ENCODE measurements around the gene ARID4B.
A peak's percentile ranks its signal among the peaks of the same experiment; 100 is the strongest.
"Not testable (repeated sequence)": the region's sequence is repeated elsewhere in the genome, so short reads cannot be mapped to it uniquely, and the experiment has no call there.

Gene ARID4B

GRCh38 chr1:235206533-235207208 is 121.3 kb downstream of the ARID4B start:
- no peaks in the 10 kb centered on the region for H3K27me3 Mint-ChIP-seq
- H3K4me1 Mint-ChIP-seq: peaks cover 22% of the 10 kb centered on the region
- ATAC-seq (peak; percentile 99), DNase-seq (peak in 1 of 2 donors; percentile 12)
- no peaks in the 10 kb centered on the region for H3K9me3 Mint-ChIP-seq
- H3K27ac Mint-ChIP-seq: peak overlapping the region; percentile 42 to 74
- H3K4me3 Mint-ChIP-seq: peak overlapping the region; percentile 13 to 34

GRCh38 chr1:235205687-235206086 is 122.3 kb downstream of the ARID4B start:
- DNase-seq (no peak), ATAC-seq (no peak)
- no peaks in the 10 kb centered on the region for H3K27me3 Mint-ChIP-seq
- H3K4me1 Mint-ChIP-seq: peaks cover 16% of the 10 kb centered on the region
- H3K9me3 Mint-ChIP-seq: no peaks in the 10 kb centered on the region
- H3K27ac Mint-ChIP-seq: no peak overlapping the region
- no peak overlapping the region for H3K4me3 Mint-ChIP-seq

GRCh38 chr1:235203428-235203827 is 124.6 kb downstream of the ARID4B start:
- Mint-ChIP-seq H3K9me3 (no peaks in the 10 kb centered on the region), H3K27ac (no peak overlapping the region)

GRCh38 chr1:235202447-235202846 is 125.5 kb downstream of the ARID4B start:
- H3K9me3 Mint-ChIP-seq, ATAC-seq, H3K4me3 Mint-ChIP-seq, H3K27ac Mint-ChIP-seq, H3K27me3 Mint-ChIP-seq, DNase-seq: not testable (repeated sequence)
- peaks cover 20% of the 10 kb centered on the region for H3K4me1 Mint-ChIP-seq

More at GRCh38 chr1:235203428-235203827, 124.6 kb downstream of the ARID4B start:
- Mint-ChIP-seq H3K4me1 (peaks cover 22% of the 10 kb centered on the region), H3K27me3 (no peaks in the 10 kb centered on the region), H3K4me3 (no peak overlapping the region)
- DNase-seq (no peak), ATAC-seq (no peak)

- H3K4me1 Mint-ChIP-seq: peaks cover 5% of the 10 kb centered on the region
- DNase-seq (no peak), ATAC-seq (no peak)
- no peak overlapping the region for H3K4me3 Mint-ChIP-seq
- no peak overlapping the region for H3K27ac Mint-ChIP-seq
- H3K9me3 Mint-ChIP-seq: no peaks in the 10 kb centered on the region
- H3K27me3 Mint-ChIP-seq: no peaks in the 10 kb centered on the region
Measured at GRCh38 chr1:235199441-235199840, 128.5 kb downstream of the ARID4B start.

- H3K4me1 Mint-ChIP-seq: peaks cover 12% of the 10 kb centered on the region
- no peak overlapping the region for H3K4me3 Mint-ChIP-seq
- no peak for ATAC-seq
- H3K9me3 Mint-ChIP-seq: no peaks in the 10 kb centered on the region
- H3K27ac Mint-ChIP-seq: no peak overlapping the region
- no peaks in the 10 kb centered on the region for H3K27me3 Mint-ChIP-seq
- no peak for DNase-seq
Measured at GRCh38 chr1:235190431-235190830, 137.5 kb downstream of the ARID4B start.

- Mint-ChIP-seq H3K4me1 (peaks cover 20% of the 10 kb centered on the region), H3K4me3 (no peak overlapping the region), H3K27ac (no peak overlapping the region), H3K9me3 (no peaks in the 10 kb centered on the region), H3K27me3 (no peaks in the 10 kb centered on the region)
- ATAC-seq: no peak
- no peak for DNase-seq
Measured at GRCh38 chr1:235187316-235187715, 140.7 kb downstream of the ARID4B start.

GRCh38 chr1:235181561-235182245 is 146.3 kb downstream of the ARID4B start:
- no peaks in the 10 kb centered on the region for H3K9me3 Mint-ChIP-seq
- H3K4me1 Mint-ChIP-seq: peaks cover 19% of the 10 kb centered on the region
- DNase-seq (no peak), ATAC-seq (peak; percentile 33)
- peak overlapping the region; percentile 10 to 22 for H3K27ac Mint-ChIP-seq
- no peak overlapping the region for H3K4me3 Mint-ChIP-seq
- no peaks in the 10 kb centered on the region for H3K27me3 Mint-ChIP-seq

- DNase-seq (no peak), ATAC-seq (no peak)
- no peak overlapping the region for H3K27ac Mint-ChIP-seq
- no peak overlapping the region for H3K4me3 Mint-ChIP-seq
- H3K27me3 Mint-ChIP-seq: no peaks in the 10 kb centered on the region
- H3K9me3 Mint-ChIP-seq: no peaks in the 10 kb centered on the region
- peaks cover 19% of the 10 kb centered on the region for H3K4me1 Mint-ChIP-seq
Measured at GRCh38 chr1:235180916-235181460, 147.0 kb downstream of the ARID4B start.

- Mint-ChIP-seq H3K27ac (no peak overlapping the region), H3K4me3 (no peak overlapping the region), H3K4me1 (peaks cover 2% of the 10 kb centered on the region), H3K27me3 (no peaks in the 10 kb centered on the region), H3K9me3 (no peaks in the 10 kb centered on the region)
- DNase-seq (no peak), ATAC-seq (no peak)
Measured at GRCh38 chr1:235176486-235176885, 151.5 kb downstream of the ARID4B start.

GRCh38 chr1:235169986-235170385 is 158.0 kb downstream of the ARID4B start:
- Mint-ChIP-seq H3K4me1 (no peaks in the 10 kb centered on the region), H3K27ac (no peak overlapping the region), H3K4me3 (no peak overlapping the region), H3K9me3 (peaks cover 0 to 1% of the 10 kb centered on the region in 2 donors), H3K27me3 (no peaks in the 10 kb centered on the region)
- no peak for DNase-seq
- no peak for ATAC-seq

- no peaks in the 10 kb centered on the region for H3K27me3 Mint-ChIP-seq
- ATAC-seq: no peak
- H3K9me3 Mint-ChIP-seq: peaks cover 0 to 6% of the 10 kb centered on the region in 2 donors
- H3K27ac Mint-ChIP-seq: peak overlapping the region in 1 of 2 donors; percentile 57
- DNase-seq: no peak
- no peak overlapping the region for H3K4me3 Mint-ChIP-seq
- no peaks in the 10 kb centered on the region for H3K4me1 Mint-ChIP-seq
Measured at GRCh38 chr1:235168375-235168774, 159.6 kb downstream of the ARID4B start.

- Mint-ChIP-seq H3K9me3 (peaks cover 0 to 6% of the 10 kb centered on the region in 2 donors), H3K4me1 (peaks cover 15% of the 10 kb centered on the region), H3K27ac (peak overlapping the region; percentile 3 to 97), H3K27me3 (no peaks in the 10 kb centered on the region), H3K4me3 (peak overlapping the region; percentile 75 to 93)
- DNase-seq (no peak), ATAC-seq (no peak)
Measured at GRCh38 chr1:235161685-235162327, 166.2 kb downstream of the ARID4B start.

- H3K4me1 Mint-ChIP-seq: peaks cover 15% of the 10 kb centered on the region
- H3K27me3 Mint-ChIP-seq: no peaks in the 10 kb centered on the region
- DNase-seq: peak; percentile 87 to 92
- H3K9me3 Mint-ChIP-seq: peaks cover 0 to 6% of the 10 kb centered on the region in 2 donors
- peak within 1 kb of the TSS; percentile 60 to 97 for H3K27ac Mint-ChIP-seq
- H3K4me3 Mint-ChIP-seq: peak within 1 kb of the TSS; percentile 75 to 93
- ATAC-seq: peak; percentile 95
Measured at GRCh38 chr1:235160957-235161684, 166.9 kb downstream of the ARID4B start, which contains the start of gene RBM34. TSS of gene RBM34 (minus strand) at chr1:235161250. CDS start at chr1:235161226, 24 bp downstream.

- peaks cover 15% of the 10 kb centered on the region for H3K4me1 Mint-ChIP-seq
- H3K27ac Mint-ChIP-seq: peak overlapping the region; percentile 60 to 97
- H3K9me3 Mint-ChIP-seq: peaks cover 0 to 6% of the 10 kb centered on the region in 2 donors
- H3K4me3 Mint-ChIP-seq: peak overlapping the region; percentile 75 to 93
- DNase-seq (no peak), ATAC-seq (peak; percentile 80)
- H3K27me3 Mint-ChIP-seq: no peaks in the 10 kb centered on the region
Measured at GRCh38 chr1:235160383-235160956, 167.5 kb downstream of the ARID4B start.
